HG03108 (cell line): ENCODE data around the gene GCN1.
"Not testable (repeated sequence)": the region's sequence is repeated elsewhere in the genome, so short reads cannot be mapped to it uniquely, and the experiment has no call there.

Source experiments
- ATAC-seq: cut with Tn5 transposase; IDR thresholded peaks from one replicate; pipeline ENCODE4 v1.9.1; 2021; ENCODE audit warnings: moderate library complexity; ENCODE audit not compliant: unreplicated experiment

The GCN1 gene

DNA sequence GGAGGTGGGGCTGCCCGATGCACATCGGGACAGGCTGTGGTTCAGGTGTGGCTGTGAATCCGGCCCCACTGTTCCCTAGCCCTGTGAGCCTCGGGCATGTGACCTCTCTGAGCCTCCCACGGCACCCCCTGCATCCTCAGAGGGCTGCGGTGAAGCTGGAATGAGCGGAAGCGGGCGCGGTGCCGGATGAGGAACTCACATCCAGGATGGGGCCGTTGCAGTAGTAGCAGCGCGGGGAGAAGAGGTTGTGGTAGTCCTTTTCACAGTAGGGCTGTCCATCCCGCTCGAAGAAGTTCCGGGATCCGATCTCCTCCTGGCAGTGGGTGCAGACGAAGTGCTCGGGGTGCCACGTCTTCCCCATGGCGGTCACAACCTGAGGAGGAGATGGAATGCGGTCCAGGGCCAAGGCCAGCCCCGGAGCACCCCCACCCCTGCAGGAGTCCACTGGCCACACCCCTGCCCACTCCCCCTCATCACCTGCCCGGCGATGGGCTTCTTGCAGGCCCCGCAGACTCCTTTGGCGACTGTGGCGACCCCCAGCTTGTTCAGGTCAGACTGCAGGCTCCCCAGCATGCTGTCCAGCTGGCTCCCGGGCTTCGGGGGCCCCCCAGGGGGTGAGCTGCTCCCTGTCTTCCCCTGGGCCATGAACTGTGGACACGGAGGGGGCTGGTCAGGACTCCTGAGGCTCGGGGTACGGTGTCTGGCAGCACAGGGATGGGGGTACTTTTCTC is 20.3 kb upstream of the GCN1 start:
- no peak for ATAC-seq

DNA sequence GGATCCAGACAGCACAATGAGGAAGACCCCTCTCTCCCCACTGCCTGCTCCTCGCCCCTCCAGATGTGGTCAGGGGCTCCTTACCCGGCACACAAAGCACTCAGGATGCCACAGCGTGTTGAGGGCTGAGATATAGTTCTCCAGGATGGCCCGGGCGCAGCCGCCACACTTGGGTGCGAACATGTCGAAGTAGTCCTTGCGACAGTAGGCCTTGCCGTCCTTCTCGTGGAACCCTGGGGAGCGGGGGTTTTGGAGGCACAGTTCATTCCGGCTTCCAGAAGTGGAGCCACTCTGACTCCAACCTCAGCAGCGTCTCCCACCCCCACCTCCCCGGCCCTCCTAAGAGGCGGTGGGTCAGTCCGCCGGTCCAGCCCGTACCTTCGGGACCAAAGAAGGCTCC is 19.2 kb upstream of the GCN1 start:
- no peak for ATAC-seq

DNA sequence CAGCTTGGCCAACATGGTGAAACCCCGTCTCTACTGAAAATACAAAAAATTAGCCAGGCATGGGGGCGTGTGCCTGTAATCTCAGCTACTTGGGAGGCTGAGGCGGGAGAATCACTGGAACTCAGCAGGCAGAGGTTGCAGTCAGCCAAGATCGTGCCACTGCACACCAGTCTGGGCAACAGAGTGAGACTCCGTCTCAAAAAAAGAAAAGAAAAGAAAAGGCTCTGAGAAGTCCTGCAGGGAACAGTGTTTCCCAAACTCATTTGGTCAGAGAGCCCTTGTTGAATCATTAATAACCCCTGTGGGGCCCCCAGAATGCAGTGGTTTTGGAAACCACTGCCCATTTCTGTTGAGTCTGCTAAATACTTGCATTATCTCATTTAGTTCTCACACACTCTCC is 18.7 kb upstream of the GCN1 start:
- ATAC-seq, result not testable (repeated sequence)

DNA sequence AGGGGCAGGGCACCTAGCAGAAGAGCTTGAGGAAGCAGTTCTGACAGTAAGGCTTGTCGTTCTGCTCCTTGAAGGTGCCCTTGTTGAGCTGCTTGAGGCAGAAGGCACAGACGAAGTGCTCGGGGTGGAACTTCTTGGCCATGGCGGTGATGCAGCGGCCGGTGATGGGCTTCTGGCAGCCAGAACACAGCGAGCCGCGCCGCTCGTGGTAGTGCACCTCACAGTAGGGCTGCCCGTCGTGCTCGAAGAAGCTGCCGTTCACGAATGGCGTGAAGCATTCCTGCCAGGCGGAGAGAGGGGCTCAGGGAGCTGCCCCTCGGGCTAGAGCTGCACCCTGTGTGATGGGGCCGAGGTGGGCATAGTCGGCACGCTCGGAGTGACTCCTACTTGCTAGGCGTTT is 17.8 kb upstream of the GCN1 start:
- ATAC-seq, result no peak

DNA sequence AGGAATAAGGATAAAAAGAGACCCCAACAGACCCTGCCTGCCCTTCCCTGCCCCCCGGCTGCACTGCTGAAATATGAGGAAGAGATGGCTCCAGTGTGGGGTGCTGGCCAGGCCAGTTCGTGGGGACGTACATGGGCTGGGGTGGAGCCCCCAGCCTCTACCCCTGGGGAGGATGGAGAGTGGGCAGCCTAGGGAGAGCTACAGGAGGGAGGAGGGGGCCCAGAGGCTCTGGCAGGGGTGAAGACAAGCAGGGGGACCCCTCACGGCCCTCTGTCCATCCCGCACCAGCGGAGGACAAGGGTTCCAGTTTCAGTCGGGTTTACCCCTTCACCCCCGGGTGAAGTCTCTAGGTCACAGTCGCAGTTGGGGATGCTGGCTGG is 17.4 kb upstream of the GCN1 start:
- no peak for ATAC-seq

DNA sequence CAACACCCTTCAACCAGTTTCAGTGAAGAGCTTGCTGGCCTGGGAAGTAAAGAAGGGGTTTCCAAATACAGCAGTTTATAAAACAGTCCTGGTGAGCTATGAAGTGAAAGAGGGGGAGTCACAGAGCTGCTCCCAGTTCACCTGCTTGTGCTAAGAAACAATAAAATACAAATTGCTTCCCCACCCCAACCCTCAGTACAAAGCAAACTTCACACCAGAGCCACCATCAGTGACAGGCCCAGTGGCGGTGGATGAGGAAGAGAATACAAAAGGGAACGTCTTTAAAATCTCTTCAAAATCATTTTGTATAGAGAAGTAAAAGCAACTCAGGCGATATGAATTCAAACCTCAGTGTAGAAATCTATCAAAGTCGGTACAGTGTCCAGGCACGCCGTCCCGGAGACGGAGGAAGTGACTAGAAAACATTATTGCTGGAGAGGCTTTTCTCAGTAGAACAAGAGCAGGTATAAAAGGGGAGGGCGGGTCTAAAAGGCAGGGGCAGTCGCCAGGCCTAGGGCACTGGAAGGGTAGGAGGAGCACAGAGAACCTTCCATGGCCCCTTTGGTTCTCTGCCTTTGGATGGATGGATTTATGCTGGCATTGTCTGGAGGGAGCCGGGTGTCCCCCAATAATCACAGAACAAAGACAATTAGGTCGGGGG is 16.9 kb upstream of the GCN1 start:
- no peak for ATAC-seq

DNA sequence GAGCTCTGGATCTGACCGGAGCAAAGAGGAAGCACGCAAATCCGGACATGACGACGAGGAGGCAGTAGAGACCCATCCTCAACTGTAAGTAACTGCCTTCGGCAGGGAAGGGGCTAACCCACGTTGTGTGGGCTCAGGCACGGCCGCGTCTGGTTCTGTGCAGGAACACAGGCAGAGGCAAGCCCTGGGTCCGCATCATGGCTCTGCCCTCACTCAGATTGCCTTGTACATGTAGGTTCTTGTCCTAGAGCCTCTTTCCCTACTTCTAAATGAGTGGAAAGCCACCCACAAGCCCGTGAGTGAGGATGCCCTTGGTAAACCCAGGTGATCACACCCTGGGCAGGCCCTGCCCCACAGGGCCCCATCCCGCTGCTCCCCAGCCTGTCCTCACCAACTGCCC is 15.3 kb upstream of the GCN1 start:
- no peak for ATAC-seq

DNA sequence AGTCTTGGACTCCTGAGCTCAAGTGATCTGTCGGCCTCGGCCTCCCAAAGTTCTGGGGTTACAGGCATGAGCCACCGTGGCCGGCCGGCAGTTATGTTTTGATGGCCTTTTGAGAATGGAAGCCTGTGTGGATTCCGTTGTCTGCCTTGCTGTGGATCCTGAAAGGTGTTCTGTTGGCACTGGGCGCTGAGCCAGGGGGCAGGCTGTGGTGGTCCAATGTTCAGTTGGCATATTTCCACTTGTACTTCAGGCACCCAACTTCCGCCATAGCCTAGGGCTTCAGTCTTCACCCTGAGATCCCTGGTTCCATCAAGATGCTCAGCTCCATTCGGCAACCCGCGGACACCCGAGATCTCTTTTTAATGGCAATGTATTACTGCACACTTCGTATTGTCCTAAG is 12.7 kb upstream of the GCN1 start:
- no peak for ATAC-seq

DNA sequence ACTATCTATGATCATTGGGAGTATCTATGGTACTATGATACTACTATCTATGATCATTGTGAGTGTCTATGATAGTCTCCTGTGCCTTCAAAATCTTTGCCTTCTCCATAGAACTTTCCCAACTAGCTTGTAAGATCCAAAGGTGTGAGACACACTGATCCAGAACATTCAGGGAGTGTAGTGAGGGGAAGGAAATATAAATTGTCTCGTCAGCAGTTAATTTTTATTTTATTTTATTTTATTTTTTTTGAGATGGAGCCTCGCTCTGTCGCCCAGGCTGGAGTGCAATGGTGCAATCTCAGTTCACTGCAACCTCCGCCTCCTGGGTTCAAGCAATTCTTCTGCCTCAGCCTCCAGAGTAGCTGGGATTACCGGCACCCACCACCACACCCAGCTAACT is 12.3 kb upstream of the GCN1 start:
- not testable (repeated sequence) for ATAC-seq

DNA sequence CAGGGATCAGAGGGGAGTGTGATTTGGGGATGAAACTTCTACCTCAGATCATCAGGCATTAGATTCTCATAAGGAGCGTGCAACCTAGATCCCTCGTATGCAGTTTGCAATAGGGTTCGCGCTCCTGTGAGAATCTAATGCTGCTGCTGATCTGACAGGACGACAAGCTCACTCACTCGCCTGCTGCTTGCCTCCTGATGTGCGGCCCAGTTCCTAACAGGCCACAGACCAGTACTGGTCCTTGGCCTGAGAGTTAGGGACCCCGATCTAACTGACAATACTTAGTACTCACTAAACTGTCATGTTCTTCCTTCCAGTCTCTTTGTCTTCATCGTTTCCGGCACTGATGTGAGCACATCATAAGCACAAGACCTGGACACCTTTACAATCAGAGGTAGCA is 11.7 kb upstream of the GCN1 start:
- ATAC-seq, result no peak

DNA sequence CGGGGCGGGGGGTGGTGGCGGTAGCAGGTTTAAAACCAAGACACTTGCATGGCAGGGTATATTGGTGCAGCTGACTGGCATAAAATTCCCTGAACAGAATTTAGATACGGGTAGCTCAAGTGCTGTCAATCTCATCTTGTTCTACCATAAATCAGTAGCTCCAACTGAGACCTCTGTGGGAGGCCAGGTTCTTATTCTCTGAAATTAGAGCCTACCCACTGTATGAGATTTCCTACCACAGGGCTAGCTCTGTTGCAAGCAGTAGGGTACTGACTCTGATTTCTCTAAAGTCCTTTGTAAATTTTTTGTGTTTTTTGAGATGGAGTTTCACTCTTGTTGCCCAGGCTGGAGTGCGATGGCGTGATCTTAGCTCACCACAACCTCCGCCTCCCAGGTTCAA is 9.7 kb upstream of the GCN1 start:
- ATAC-seq, result no peak

DNA sequence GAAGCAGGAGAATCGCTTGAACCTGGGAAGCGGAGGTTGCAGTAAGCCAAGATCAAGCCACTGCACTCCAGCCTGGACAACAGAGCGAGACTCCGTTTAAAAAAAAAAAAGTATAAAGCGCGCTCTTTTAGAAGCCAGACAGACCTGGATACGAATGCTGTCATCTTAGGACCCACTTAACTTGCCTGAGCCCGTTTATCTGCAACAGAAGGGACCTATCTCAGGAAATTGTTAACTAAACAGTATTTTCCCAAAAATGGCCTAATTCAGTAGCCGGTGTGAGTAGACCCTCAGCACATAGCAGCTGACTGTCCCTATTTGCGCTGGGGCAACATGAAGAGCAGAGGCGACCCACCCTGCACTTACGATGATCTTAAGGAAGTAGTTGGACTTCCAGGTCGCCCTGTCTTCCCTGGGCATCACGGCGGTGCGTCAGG is 5.9 kb upstream of the GCN1 start:
- ATAC-seq, result no peak

DNA sequence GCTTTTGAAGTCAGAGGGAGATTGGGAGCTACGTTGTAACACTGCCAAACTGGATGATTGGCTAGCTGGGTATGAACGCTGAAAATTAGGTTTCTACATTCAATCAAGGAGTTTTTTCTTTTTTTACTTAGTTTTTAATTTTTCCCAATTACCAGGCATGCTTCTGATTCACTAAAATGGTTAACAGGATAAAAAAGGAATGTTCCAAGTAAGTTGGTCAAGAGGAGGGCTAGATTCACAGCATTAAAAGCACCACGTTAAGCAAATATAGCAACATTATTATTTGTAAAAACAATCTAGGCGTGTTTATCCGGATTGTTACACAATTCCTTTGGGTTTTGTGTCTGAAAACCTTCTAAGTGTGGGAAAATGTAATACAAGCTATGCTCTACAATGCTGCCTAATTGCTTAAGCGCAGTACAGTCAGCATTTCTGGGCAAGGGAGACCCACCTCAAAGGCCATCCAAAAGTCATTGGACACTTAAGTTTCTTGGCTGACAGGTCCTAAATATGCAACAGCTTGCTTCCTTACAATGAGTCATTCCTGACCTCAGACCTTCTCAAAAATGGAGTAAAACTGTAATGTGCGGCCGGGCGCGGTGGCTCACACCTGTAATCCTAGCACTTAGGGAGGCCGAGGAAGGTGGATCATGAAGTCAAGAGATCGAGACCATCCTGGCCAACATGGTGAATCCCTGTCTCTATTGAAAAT is 5.2 kb upstream of the GCN1 start:
- no peak for ATAC-seq

DNA sequence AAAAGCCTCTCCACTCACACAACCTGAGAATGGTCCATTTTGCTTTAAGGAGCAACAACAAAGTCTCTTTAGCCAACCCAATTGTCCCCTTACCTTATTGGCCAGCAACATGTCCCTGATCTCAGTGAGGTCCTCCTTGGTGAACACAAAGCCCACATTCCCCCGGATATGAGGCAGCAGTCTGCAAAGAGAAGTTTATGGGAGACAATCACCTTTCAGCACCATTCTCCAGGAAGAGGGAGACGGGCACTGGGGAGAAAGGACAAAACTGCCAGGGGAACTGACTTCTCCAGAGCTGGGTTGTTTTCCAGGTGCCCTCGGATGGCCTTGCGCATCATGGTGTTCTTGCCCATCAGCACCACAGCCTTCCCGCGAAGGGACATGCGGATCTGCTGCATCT is 4.5 kb upstream of the GCN1 start:
- no peak for ATAC-seq

DNA sequence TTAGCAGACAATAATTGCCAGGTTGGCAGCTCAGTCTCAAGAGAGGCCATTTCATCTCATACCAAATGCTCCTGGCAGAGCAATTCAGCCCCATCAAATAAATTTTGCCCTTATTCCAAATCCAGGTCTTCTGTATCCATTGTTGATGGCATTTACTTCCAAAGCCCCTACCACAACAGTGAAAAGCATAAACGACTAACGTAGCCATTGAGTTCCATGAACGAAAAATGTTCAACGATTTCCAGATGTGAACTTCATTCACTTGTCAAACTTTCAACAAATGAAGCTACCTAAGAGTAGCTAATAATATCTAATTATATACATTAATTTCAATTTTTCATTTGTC is 3.0 kb upstream of the GCN1 start:
- no peak for ATAC-seq

DNA sequence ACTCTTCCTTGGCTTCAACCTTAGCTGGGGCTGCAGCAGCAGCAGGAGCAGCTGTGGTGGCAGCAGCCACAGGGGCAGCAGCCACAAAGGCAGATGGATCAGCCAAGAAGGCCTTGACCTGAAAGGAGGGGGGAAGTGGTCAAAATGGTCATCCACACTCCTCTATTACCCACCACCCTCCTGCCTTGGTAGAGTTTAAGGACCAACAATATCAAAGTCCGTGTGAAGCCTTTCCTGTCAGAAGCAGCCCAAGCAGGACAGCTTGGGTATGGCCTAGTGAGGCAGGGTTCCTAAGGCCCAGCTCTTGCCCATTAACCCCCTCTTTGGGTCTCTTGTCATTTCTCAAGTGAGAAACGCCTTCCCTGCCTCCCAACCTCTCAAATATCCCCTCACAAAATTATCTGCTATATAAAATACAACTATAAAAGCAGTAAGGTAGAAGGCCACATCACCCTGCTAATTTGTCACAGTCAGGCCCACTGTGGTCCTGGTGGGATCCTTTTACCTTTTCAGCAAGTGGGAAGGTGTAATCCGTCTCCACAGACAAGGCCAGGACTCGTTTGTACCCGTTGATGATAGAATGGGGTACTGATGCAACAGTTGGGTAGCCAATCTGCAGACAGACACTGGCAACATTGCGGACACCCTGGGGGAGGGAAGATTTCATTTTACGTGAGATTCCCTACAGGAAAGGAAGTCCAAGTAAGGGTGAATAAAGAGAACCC is 2.5 kb upstream of the GCN1 start:
- not testable (repeated sequence) for ATAC-seq

DNA sequence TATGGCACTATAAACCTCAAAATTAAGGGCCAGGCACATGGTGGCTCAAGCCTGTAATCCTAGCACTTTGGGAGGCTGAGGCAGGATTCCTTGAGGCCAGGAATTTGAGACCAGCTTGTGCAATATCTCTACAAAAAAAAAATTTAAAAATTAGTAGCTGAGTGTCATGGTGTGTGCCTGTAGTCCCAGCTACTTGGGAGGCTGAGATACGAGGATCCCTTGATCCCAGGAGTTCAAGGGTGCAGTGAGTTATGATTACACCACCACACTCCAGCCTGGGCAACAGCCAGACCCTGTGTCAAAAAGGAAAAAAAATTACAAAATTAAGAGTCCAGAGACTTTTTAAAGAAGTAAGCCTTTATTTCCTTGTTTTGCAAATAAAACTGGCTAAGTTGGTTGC is 1.8 kb upstream of the GCN1 start:
- ATAC-seq, result no peak

DNA sequence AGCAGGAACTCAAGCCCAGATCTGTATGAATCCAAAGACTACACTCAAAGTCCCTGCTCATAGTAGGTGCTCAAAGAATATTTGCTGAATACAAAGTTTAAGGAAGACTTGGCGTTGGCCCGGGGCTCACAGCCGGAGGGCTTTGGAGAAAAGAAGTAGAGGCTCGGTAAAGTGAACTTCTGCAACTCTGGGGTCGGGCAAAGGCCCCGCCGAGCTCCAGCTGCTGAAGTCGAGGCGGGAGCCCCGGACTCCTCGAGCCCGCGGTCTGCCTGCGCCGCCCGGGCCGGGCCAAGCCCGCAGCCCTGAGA is 335 bp downstream of the GCN1 start:
- ATAC-seq, result no peak

DNA sequence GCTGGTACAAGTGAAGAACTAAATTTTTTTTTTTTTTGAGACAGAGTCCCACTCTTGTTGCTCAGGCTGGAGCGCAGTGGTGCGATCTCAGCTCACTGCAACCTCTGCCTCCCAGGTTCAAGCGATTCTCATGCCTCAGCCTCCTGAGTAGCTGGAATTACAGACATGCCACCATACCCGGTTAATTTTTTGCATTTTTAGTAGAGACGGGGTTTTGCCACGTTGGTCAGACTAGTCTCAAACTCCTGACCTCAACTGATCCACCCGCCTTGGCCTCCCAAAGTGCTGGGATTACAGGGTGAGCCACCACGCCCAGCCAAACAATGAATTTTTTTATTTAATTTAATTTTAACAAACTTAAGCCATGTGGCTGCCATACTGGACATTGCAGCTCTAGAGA is 1.2 kb downstream of the GCN1 start:
- not testable (repeated sequence) for ATAC-seq

DNA sequence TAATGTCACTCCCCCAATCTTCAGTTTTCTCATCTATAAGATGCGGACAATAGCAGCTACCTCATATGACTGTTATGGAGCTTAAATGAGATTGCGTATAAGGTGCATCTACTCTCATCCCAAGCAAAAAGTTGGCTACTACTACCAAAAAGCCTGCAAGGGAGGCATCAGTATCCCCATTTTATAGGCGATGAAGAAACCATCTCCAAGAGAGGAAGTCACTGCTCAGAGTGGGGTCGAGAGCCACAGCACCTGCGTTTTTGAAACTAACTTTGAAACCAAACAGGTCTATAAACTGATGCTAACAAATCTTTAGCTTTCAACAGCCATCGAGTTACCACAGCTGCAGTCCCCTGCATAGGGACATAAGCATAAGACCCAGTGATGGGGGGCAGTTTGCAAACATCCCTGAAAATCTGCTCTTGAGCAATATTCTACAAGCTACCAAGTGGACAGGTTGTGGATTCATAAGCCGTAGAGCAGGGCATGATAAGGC is 3.5 kb downstream of the GCN1 start:
- no peak for ATAC-seq

DNA sequence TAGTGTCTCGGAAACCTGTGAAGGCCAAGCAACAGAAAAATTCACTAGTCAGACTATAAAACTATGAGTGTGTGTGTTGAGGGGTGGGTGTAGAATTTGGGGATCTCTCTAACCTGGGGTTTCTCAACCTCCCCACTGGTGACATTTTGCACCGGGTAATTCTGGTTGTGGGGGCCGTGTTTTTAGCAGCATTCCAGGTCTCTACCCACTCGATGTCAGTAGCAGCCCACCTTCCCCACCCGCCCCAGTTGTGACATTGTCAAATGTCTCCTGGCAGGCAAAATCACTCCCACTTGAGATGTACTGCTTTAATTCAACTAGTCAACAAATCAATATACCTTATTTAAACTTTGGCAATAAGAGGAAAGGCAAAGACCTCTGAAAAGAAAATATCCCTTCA is 4.1 kb downstream of the GCN1 start:
- no peak for ATAC-seq

DNA sequence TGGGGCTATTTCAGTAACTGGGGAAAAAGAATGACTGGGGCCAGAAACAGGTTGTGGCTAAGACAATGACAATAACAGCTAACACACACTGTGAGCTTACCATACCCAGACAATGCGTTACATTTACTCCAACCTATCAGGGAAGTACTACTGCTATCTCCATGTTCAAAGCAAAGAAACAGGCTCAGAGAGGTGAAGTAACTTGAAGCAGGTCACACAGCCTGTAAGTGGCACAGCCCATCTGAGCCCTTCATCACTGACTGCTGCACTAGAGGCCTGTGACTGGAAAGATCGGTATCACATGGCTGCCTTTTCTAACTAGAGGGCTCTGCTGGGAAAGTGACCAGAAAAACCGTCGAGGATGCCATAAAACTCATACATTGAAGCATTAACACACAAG is 7.9 kb downstream of the GCN1 start:
- no peak for ATAC-seq
